NCI-H82 treated with DMSO at 0.1 percent for 48 hours (cell line): ENCODE measurements around the gene SCEL.
"Not testable (repeated sequence)": the region's sequence is repeated elsewhere in the genome, so short reads cannot be mapped to it uniquely, and the experiment has no call there.

Source experiments
- DNase-seq: peaks from one replicate; lab custom pipeline; 2025; ENCODE audit not compliant: unreplicated experiment; lab: John Stamatoyannopoulos, UW

SCEL gene

DNA sequence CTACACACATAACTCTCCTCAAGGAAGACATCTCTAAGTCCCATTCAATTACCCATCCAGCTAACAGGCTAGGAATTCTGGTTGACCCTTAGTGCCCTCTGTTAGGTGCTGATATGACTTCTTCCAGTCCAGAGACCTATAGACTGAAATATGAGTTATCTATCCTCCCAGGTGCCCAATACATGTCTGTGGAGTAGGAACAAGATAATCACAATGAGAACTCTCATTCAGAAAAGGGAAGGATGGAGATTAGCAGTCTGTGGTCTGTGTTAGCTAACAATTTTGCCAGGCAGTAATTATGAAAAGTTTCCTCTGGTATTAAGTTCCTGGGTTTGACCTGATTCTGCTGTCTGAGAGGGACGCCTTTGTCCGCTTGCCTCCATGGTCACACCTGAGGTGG lies 117.8 kb downstream of the SCEL start:
- DNase-seq, result no peak

DNA sequence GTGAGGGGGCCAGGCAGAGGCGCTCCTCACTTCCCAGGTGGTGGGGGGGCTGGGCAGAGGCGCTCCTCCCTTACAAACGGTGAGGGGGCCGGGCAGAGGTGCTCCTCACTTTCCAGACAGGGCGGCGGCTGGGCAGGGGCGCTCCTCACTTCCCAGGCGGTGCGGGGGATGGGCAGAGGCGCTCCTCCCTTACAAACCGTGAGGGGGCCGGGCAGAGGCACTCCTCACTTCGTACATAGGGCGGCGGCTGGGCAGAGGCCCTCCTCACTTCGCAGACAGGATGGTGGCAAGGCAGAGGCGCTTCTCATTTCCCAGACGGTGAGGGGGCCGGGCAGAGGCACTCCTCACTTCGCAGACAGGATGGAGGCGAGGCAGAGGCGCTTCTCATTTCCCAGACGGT lies 124.5 kb downstream of the SCEL start:
- not testable (repeated sequence) for DNase-seq

DNA sequence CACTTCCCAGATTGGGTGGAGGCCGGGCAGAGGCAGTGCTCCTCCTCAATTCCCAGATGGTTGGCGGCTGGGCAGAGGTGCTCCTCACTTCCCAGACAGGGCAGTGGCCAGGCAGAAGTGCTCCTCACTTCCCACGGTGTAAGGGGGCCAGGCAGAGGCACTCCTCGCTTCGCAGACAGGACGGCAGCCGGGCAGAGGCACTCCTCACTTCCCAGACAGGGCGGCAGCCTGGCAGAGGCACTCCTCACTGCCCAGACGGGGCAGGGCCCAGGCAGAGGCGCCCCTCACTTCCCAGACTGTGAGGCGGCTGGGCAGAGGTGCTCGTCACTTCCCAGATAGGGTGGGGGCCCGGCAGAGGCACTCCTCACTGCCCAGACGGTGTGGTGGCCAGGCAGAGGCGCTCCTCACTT lies 125.3 kb downstream of the SCEL start:
- DNase-seq, result no peak

DNA sequence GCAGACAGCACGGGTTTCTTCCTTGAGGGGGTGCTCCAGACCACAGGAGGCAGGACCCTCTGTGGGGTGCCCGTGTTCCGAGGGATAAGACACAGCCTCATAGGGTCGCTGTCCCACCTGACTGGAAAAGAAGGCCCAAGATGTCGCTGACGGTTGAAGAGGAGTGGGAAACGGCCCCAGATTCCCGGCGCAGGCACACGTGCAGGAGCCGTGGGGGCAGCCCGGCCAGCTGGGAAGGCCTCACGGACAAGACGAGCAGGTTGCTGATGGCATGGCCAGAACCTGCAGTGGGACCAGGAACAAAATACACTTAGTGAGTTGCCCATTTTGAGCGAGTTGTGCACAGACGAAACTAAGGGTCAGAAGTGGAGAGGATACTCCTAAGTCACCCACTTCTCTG lies 126.8 kb downstream of the SCEL start:
- DNase-seq, result not testable (repeated sequence)

DNA sequence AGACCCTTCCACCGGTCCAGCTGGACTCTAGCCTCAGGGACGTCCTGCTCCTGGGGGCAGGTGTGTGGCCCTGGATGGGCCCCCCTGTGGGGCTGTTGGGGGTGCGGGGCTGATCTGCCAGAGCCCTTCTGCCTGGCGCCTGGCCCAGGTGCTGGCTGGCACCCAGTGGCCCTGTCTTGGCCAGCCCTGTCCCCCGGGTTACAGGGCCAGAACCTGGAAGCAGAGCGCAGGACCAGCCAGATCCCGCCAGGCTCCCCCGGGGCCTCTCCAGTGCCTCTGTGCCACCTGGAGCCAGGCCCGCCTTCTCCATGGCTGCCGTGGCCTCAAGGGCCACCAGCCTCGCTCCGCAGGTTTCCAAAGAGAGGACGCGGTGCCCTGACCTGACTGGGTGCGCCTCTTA lies 127.3 kb downstream of the SCEL start:
- DNase-seq, result not testable (repeated sequence)

DNA sequence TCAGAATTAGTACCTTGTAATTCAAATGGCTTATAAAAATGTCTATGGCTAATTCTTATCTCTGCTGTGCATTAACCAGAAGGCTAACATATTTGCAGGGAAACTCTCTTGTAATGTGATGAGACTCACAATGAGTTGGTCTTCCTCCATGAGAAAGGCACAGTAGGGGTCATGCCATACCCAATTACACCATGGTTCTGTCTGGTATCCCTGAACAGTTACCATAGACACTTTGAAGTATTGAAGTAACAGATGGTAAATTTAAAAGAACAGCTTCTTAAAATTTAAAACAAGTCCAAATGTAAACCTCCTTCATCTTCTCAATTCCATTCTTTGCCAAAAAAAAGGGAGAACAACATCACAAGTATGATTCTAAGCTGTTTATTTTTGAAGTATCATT lies 139.3 kb downstream of the SCEL start:
- DNase-seq, result no peak

DNA sequence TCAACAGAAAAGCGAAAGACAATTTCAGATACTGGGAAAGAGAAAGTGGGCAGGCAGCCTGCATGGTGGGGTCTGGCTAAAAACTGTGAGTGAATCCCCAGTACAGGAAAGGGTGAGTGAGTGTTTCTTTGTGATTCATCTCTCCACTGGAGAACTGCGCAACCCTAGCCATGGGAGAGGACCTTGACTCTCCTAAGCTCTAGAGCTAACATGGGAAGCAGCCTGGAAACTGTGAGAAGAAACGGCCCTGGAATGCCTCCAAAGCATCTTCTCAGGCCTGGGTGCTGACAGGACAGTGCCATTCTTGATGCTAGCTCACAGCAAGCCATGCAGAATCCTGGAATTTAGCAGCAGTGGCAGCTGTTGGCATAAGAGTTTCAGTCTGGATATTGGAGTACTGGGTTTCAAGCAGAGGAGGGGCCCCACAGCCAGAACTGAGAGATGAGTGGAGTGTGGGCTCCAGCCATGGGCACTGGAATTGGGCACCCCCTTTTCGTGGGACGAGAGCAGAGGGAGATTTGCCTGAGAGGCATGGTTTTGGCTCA lies 143.3 kb downstream of the SCEL start:
- DNase-seq, result no peak

DNA sequence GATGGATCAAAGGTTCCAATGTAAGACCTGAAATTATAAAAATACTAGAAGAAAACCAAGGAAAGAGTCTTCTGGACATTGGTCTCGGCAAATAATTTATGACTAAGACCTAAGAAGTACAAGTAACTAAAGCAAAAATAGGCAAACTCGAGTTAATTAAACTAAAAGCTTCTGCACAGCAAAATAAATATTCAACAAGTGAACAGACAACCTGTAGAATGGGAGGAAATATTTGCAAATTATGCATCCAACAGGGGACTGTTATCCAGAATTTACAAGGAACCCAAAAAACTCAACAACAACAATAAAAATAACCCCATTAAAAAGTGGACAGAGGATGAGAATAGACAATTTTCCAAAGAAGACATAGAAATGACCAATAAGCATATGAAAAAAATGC lies 152.3 kb downstream of the SCEL start:
- DNase-seq, result no peak

DNA sequence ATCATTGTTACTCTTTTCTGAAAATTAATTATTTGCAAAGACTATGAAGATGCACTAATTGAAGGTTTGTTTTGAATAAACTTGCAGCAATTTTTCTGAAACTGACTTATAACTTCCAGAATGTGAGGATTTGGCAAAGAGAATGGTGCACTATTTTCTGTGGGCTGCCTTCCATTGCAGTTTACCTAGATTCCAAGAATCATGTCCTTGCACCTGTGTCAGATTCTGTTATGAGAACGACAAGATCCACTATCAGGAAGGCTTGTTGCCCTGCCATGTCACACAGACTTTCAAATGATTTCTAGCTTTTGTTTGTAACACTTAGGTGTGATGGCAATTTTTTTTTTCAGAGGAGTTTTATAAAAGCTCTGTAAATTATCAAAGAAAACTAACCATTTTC lies 156.4 kb downstream of the SCEL start:
- no peak for DNase-seq

DNA sequence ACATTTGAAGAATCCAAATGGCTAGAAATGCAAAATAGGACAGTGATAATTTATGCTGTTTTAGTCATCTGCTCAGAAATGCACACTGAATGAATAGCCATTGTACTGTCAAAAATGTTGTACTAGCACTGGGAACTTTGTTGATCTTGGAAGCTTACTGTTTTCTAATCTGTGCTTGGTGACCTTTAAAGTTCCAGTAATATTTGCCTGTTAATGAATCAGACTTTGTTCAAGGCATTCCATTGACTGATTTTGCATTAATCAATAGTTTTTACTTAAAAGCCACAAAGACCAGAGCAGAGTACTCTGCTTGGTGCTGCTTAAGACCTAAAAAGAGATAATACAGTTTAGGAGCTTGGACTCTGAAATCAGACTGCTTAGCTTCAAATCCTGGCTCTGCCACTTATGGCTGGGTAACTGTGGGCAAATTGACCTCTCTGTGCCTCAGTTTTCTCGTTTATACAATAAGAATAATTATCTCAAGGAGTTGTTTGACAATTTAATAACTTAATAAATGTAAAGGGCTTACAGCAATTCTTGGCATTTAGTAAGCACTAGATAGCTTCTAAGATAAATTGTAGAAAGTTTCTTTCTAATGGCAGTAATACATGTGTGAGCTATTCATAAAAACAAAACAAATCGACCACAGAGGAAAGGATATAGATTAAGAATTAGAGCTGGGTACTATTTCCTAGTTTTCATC lies 157.4 kb downstream of the SCEL start:
- DNase-seq, result no peak

DNA sequence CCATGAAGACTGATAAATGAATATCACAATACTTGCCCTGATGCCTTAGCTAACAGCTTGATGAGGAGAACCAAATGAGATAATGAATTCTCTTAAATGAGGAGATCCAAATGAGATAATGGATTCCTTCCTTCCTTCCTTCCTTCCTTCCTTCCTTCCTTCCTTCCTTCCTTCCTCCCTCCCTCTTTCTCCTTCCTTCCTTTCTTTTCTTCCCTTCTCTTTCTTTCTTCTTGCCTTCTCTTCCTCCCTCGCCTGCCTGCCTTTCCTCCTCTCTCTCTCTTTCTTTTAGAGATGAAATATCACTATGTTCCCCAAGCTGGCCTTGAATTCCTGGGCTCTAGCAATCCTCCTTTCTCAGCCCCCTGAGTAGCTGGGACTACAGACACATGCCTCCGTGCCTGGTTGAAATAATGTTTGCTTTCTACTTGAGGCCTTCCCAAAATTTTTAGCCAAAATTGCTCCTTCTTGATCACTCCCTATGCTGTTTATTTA lies 158.0 kb downstream of the SCEL start:
- DNase-seq, result no peak
